ENCODE results near the gene CCR9.

DNA sequence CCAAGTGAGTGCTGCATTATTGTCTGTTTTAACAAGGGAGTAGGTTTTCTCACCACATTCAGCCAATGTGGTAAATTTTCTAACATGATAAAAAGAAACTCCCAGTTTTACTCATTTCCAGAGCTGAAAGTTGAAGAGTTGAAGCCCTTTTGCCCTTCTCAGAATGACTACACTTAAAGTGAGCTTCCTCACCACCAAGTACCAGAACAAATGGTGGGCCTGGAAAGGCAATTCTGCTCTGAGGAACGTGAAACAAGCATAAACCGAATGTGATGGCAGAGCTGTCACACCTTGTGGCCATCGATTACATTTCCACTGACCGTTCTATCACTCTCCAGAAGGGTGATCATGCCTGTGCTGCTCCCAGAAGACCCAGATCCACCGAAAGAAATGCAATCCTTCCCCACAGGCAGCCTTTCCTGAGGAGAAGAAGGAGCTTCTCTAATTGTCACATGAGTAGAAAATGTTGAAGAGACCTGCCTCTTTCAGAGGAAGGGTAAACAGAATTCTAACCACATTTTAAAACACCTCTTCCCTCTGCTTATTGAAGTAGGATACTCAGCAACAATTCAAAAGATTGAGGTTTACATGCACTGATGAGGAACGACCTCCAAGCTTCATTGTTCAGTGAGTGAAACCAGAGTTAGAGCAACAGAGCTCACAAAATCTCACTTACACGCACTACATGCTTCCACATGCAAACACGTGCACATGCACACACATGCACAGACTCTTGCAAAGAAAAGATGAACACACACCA is 21.4 kb upstream of the CCR9 start:
- TF ChIP-seq, protein P1, sequence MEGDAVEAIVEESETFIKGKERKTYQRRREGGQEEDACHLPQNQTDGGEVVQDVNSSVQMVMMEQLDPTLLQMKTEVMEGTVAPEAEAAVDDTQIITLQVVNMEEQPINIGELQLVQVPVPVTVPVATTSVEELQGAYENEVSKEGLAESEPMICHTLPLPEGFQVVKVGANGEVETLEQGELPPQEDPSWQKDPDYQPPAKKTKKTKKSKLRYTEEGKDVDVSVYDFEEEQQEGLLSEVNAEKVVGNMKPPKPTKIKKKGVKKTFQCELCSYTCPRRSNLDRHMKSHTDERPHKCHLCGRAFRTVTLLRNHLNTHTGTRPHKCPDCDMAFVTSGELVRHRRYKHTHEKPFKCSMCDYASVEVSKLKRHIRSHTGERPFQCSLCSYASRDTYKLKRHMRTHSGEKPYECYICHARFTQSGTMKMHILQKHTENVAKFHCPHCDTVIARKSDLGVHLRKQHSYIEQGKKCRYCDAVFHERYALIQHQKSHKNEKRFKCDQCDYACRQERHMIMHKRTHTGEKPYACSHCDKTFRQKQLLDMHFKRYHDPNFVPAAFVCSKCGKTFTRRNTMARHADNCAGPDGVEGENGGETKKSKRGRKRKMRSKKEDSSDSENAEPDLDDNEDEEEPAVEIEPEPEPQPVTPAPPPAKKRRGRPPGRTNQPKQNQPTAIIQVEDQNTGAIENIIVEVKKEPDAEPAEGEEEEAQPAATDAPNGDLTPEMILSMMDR (IDR thresholded peaks at IDR 0.05; ENCODE audit: insufficient read depth, low read depth, low read length) = no peak
- no peak for TF ChIP-seq EZH2 (IDR thresholded peaks at IDR 0.05; ENCODE audit: insufficient read depth, low read length)

Measured in astrocyte (in vitro differentiated cells and primary cell).